HepG2 (cell line): ENCODE data around the gene CXCL6. TPM values are rescaled to one million over a fixed set of nuclear protein-coding genes. Genes with fewer than 3 reads are reported as not detected.

ENCODE experiments used
- ATAC-seq: fragments of 200-7000 bp; cut with Tn5 transposase; 3 replicates; pipeline ENCODE4 v1.9.1; 2020; ENCODE audit warnings: mild to moderate bottlenecking, moderate library complexity
- BruUV-seq: library from RNA; stranded (reverse); fragments of 400-500 nt; replicated peaks from 2 replicates; lab custom pipeline; 2021; lab: Mats Ljungman, UMichigan
- CTCF ChIA-PET: fragments of 300-600 bp; formaldehyde crosslinking; extraction: SDS; loops from one replicate; lab custom pipeline; 2021; ENCODE audit warnings: low total read pairs, inconsistent platforms, low intra/inter-chr PET ratio; lab: Yijun Ruan, JAX
- POLR2A ChIA-PET: fragments of 350-600 bp; sonication (Branson Sonifier 250); formaldehyde crosslinking; loops from one replicate; lab custom pipeline; 2020; ENCODE audit warnings: antibody characterized with exemption, inconsistent platforms; lab: Yijun Ruan, JAX
- DNase-seq: peaks from one replicate; pipeline ENCODE4 v3.0.0-alpha.2; 2015; ENCODE audit warnings: low spot score
- FAIRE-seq: peaks from 3 replicates; lab custom pipeline; 2011; peaks lifted over from hg19 to GRCh38; lab: Jason Lieb, UNC
- H2AFZ ChIP-seq: one replicate; pipeline ENCODE4 v1.6.1; 2011; ENCODE audit warnings: low read length, inconsistent platforms
- H3K27ac ChIP-seq: fragments of 300-600 bp; 3 replicates; pipeline ENCODE4 v1.8.0; 2011; ENCODE audit warnings: mixed run types, mild to moderate bottlenecking, mixed read lengths, low read length, inconsistent platforms; ENCODE audit not compliant: insufficient read depth; ENCODE audit errors: extremely low read length
- H3K27me3 ChIP-seq, 2 experiments: fragments of 200-600 bp in 1 of 2; 2 replicates in 1 of 2; 3 replicates in 1 of 2; pipeline versions ENCODE4 v1.6.0 to v1.8.0; 2011; ENCODE audit warnings: low read length in 2 of 2, mild to moderate bottlenecking in 2 of 2, moderate library complexity in 2 of 2, inconsistent platforms in 1 of 2; ENCODE audit not compliant: insufficient read depth in 2 of 2, control insufficient read depth in 1 of 2
- H3K36me3 ChIP-seq, 2 experiments: fragments of 200-600 bp in 1 of 2; replicated peaks in 1 of 2; 2 replicates in 1 of 2; 3 replicates in 1 of 2; pipeline versions ENCODE4 v1.5.1 to v1.8.0; 2011; ENCODE audit warnings: low read length in 2 of 2, inconsistent platforms in 1 of 2; ENCODE audit not compliant: insufficient read depth in 2 of 2, control insufficient read depth in 1 of 2
- H3K4me1 ChIP-seq: 2 replicates; pipeline ENCODE4 v1.5.1; 2012; ENCODE audit warnings: low read length, inconsistent platforms; ENCODE audit not compliant: insufficient read depth
- H3K4me2 ChIP-seq: 2 replicates; pipeline ENCODE4 v1.6.0; 2011; ENCODE audit warnings: low read depth, low read length, inconsistent platforms
- H3K4me3 ChIP-seq, 3 experiments: fragments of 200-600 bp in 1 of 3; sonication (generic), shearing (Covaris generic) in 1 of 3; replicated peaks in 1 of 3; 2 replicates each; pipeline ENCODE4 v1.5.1; 2011 to 2016; ENCODE audit warnings: low read length in 3 of 3, inconsistent platforms in 2 of 3, low read depth in 2 of 3, mild to moderate bottlenecking in 2 of 3, control low read depth in 1 of 3, mixed read lengths in 1 of 3; ENCODE audit not compliant: insufficient read depth in 1 of 3
- H3K79me2 ChIP-seq: one replicate; pipeline ENCODE4 v1.6.1; 2011; ENCODE audit warnings: low read length, inconsistent platforms; ENCODE audit not compliant: insufficient read depth
- H3K9ac ChIP-seq: 2 replicates; pipeline ENCODE4 v1.6.0; 2011; ENCODE audit warnings: mild to moderate bottlenecking, low read depth, low read length, inconsistent platforms; ENCODE audit not compliant: insufficient read depth
- H3K9me3 ChIP-seq: 2 replicates; pipeline ENCODE4 v1.5.1; 2012; ENCODE audit warnings: mild to moderate bottlenecking, low read length
- H4K20me1 ChIP-seq: 2 replicates; pipeline ENCODE4 v1.6.0; 2011; ENCODE audit warnings: inconsistent platforms, mild to moderate bottlenecking, low read length, moderate library complexity; ENCODE audit not compliant: insufficient read depth
- CAMTA2 ChIP-seq: sonication (generic); formaldehyde crosslinking; IDR thresholded peaks from 2 replicates; pipeline ENCODE4 v1.4.0; 2020; ENCODE audit warnings: mild to moderate bottlenecking, missing genetic modification reagents, borderline replicate concordance
- MYNN ChIP-seq: sonication (generic); formaldehyde crosslinking; IDR thresholded peaks from 2 replicates; pipeline ENCODE4 v1.4.0; 2020; ENCODE audit warnings: mild to moderate bottlenecking, low read depth, missing genetic modification reagents
- SIN3A ChIP-seq: IDR thresholded peaks from 2 replicates; pipeline ENCODE4 v1.6.1; 2011; ENCODE audit warnings: low read depth, mild to moderate bottlenecking, control low read depth, low read length, borderline replicate concordance
- ZFY ChIP-seq: sonication (generic); formaldehyde crosslinking; IDR thresholded peaks from 2 replicates; pipeline ENCODE4 v1.4.0; 2020; ENCODE audit warnings: missing genetic modification reagents
- in situ Hi-C: cut with HindIII; loops from 2 replicates; pipeline ENCODE4 v1.10.0; 2017; ENCODE audit warnings: low pct_unique_long_range_greater_than_20kb; ENCODE audit not compliant: extremely low pct_ligation_motif_present
- intact Hi-C: fragments of 100-400 bp; cut with micrococcal nuclease; formaldehyde crosslinking; loops from one replicate; pipeline ENCODE4 v1.10.0; 2022; ENCODE audit not compliant: unreplicated experiment
- polyA plus RNA-seq, 8 experiments: library from polyadenylated mRNA; depleted of rRNA in 3 of 8; stranded (reverse) in 7 of 8; unstranded in 1 of 8; fragments of >200 nt; fragmentation: Illumina TruSeq in 4 of 8; extraction: Trizol in 4 of 8; gene quantifications; 2 replicates each; pipeline versions ENCODE4 v1.2.1 to v1.2.3, GENCODE V29; 2011 to 2016; ENCODE audit warnings: low read depth in 4 of 8, missing spikeins in 1 of 8, mixed read lengths in 1 of 8; ENCODE audit not compliant: insufficient read depth in 1 of 8
- total RNA-seq, 5 experiments: library from RNA; depleted of rRNA; stranded (reverse); fragments of >200 nt; fragmentation: Illumina TruSeq; extraction: Trizol; gene quantifications; 2 replicates each; pipeline ENCODE4 v1.2.3, GENCODE V29; 2016; ENCODE audit warnings: low read depth in 1 of 5
- TF ChIP-seq, protein P1 (sequence below): sonication (generic); formaldehyde crosslinking; IDR thresholded peaks from 2 replicates; pipeline ENCODE4 v1.5.0; 2020; ENCODE audit warnings: mild to moderate bottlenecking, missing genetic modification reagents
- TF ChIP-seq, protein P2 (sequence below): sonication (generic); formaldehyde crosslinking; IDR thresholded peaks from 2 replicates; pipeline ENCODE4 v1.5.1; 2020; ENCODE audit warnings: mild to moderate bottlenecking, missing genetic modification reagents, moderate library complexity
- TF ChIP-seq, protein P3 (sequence below), 2 experiments: fragments of 450-650 bp in 1 of 2; sonication (generic) in 1 of 2; formaldehyde crosslinking; IDR thresholded peaks; 2 replicates each; pipeline versions ENCODE4 v1.5.0 to v1.8.0; 2020 to 2022; ENCODE audit warnings: mild to moderate bottlenecking in 1 of 2, missing genetic modification reagents in 1 of 2

CXCL6 gene
- total and polyA plus RNA-seq, 2 of the 13 experiments (the other 11 are each of a cell fraction or from before 2014, with no cell fraction given), result not detected

DNA sequence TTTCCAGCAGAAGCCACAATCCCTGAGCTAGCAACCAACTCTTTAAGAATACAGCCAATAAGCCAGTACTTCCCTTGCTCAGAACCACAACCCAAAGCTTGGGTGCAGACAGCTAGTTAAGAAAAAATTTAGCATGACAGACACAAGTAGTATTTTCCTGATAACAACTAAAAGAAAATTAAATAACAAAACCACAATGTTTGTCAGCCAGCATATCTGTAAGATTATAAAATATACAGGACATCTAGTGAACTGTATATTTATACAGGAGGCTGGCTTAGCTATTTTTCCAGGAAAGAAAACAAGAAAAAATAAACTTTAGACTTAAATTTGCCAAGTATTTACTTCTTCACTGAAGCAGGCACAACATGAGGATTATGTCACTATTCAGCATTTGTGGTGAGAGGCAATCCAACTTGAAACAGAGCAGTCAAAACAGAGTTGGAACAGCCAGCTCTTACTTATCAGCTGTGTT lies 23.2 kb downstream of the CXCL6 start:
- in situ Hi-C loops, result no loop called here
- intact Hi-C loops, result loop anchor here (5.0 kb wide), 1 partner anchor 547 kb away; no protein-coding TSS in a partner anchor

More for the DNA sequence above, 23.2 kb downstream of the CXCL6 start:
- no peak for DNase-seq
- Histone ChIP-seq H2AFZ (no peak overlapping the region), H3K36me3 (no peaks in the 10 kb centered on the region), H3K4me2 (no peak overlapping the region), H3K9ac (no peak overlapping the region), H3K27ac (no peak overlapping the region), H3K79me2 (no peaks in the 10 kb centered on the region), H3K27me3 (0 out of 5 replicates have a peak, but pooled peaks cover 0 to 3% of the 10 kb centered on the region in 2 experiments), H3K4me1 (no peaks in the 10 kb centered on the region), H3K9me3 (no peaks in the 10 kb centered on the region), H3K4me3 (no peak overlapping the region), H4K20me1 (no peaks in the 10 kb centered on the region)
- CTCF ChIA-PET, result no interaction called here
- TF ChIP-seq SIN3A (no peak), MYNN (CRISPR knock-in tag) (no peak), CAMTA2 (no peak), ZFY (CRISPR knock-in tag) (no peak)
- TF ChIP-seq, protein P1, sequence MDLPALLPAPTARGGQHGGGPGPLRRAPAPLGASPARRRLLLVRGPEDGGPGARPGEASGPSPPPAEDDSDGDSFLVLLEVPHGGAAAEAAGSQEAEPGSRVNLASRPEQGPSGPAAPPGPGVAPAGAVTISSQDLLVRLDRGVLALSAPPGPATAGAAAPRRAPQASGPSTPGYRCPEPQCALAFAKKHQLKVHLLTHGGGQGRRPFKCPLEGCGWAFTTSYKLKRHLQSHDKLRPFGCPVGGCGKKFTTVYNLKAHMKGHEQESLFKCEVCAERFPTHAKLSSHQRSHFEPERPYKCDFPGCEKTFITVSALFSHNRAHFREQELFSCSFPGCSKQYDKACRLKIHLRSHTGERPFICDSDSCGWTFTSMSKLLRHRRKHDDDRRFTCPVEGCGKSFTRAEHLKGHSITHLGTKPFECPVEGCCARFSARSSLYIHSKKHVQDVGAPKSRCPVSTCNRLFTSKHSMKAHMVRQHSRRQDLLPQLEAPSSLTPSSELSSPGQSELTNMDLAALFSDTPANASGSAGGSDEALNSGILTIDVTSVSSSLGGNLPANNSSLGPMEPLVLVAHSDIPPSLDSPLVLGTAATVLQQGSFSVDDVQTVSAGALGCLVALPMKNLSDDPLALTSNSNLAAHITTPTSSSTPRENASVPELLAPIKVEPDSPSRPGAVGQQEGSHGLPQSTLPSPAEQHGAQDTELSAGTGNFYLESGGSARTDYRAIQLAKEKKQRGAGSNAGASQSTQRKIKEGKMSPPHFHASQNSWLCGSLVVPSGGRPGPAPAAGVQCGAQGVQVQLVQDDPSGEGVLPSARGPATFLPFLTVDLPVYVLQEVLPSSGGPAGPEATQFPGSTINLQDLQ, result no peak
- TF ChIP-seq, protein P2, sequence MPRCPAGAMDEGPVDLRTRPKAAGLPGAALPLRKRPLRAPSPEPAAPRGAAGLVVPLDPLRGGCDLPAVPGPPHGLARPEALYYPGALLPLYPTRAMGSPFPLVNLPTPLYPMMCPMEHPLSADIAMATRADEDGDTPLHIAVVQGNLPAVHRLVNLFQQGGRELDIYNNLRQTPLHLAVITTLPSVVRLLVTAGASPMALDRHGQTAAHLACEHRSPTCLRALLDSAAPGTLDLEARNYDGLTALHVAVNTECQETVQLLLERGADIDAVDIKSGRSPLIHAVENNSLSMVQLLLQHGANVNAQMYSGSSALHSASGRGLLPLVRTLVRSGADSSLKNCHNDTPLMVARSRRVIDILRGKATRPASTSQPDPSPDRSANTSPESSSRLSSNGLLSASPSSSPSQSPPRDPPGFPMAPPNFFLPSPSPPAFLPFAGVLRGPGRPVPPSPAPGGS (CRISPR knock-in tag), result no peak
- TF ChIP-seq, protein P3, sequence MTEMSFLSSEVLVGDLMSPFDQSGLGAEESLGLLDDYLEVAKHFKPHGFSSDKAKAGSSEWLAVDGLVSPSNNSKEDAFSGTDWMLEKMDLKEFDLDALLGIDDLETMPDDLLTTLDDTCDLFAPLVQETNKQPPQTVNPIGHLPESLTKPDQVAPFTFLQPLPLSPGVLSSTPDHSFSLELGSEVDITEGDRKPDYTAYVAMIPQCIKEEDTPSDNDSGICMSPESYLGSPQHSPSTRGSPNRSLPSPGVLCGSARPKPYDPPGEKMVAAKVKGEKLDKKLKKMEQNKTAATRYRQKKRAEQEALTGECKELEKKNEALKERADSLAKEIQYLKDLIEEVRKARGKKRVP (CRISPR knock-in tag; IDR thresholded peaks at IDR 0.05), result no peak
- no peak for FAIRE-seq
- no peak for ATAC-seq
- BruUV-seq, result no TSS peak
- POLR2A ChIA-PET, result no interaction called here
